Mesenchymal stem cell (in vitro differentiated cells and primary cell): Measurements from ENCODE around the gene FRMD4A.

Experiments
- DNase-seq: peaks from one replicate; pipeline ENCODE4 v3.0.0-alpha.2; 2013
- H2AFZ ChIP-seq: one replicate; pipeline ENCODE4 v1.6.1; 2013; ENCODE audit warnings: low read depth, mild to moderate bottlenecking, control low read depth, inconsistent platforms, low read length, moderate library complexity
- H2AK5ac ChIP-seq: 2 replicates; pipeline ENCODE4 v1.6.1; 2013; ENCODE audit warnings: low read length, moderate library complexity, mild to moderate bottlenecking, inconsistent platforms; ENCODE audit not compliant: severe bottlenecking
- H2BK120ac ChIP-seq: one replicate; pipeline ENCODE4 v1.6.1; 2013; ENCODE audit warnings: low read depth, mild to moderate bottlenecking, inconsistent platforms, low read length, moderate library complexity
- H2BK12ac ChIP-seq, 2 experiments: one replicate each; pipeline ENCODE4 v1.6.1; 2013; ENCODE audit warnings: inconsistent platforms in 2 of 2, low read length in 2 of 2, mild to moderate bottlenecking in 2 of 2, moderate library complexity in 2 of 2, control low read depth in 1 of 2
- H2BK15ac ChIP-seq: one replicate; pipeline ENCODE4 v1.6.1; 2013; ENCODE audit warnings: mild to moderate bottlenecking, low read depth, inconsistent platforms; ENCODE audit not compliant: poor library complexity, severe bottlenecking
- H2BK5ac ChIP-seq: 2 replicates; pipeline ENCODE4 v1.6.1; 2013; ENCODE audit warnings: low read depth, mild to moderate bottlenecking, low read length, control low read depth, inconsistent platforms; ENCODE audit not compliant: poor library complexity, severe bottlenecking
- H3K14ac ChIP-seq, 2 experiments: one replicate each; pipeline ENCODE4 v1.6.1; 2013; ENCODE audit warnings: inconsistent platforms in 2 of 2, low read length in 2 of 2, control low read depth in 1 of 2, mild to moderate bottlenecking in 1 of 2, moderate library complexity in 1 of 2
- H3K18ac ChIP-seq, 2 experiments: one replicate each; pipeline ENCODE4 v1.6.1; 2013; ENCODE audit warnings: inconsistent platforms in 2 of 2, low read length in 2 of 2, control low read depth in 1 of 2, low read depth in 1 of 2, mild to moderate bottlenecking in 1 of 2
- H3K23ac ChIP-seq, 2 experiments: one replicate each; pipeline ENCODE4 v1.6.1; 2013; ENCODE audit warnings: inconsistent platforms in 2 of 2, low read length in 2 of 2, mild to moderate bottlenecking in 2 of 2, moderate library complexity in 2 of 2, control low read depth in 1 of 2
- H3K27ac ChIP-seq: 2 replicates; pipeline ENCODE4 v1.5.1; 2013; ENCODE audit warnings: mild to moderate bottlenecking, moderate library complexity, low read length, control low read depth, inconsistent platforms; ENCODE audit not compliant: poor library complexity, severe bottlenecking
- H3K27me3 ChIP-seq, 2 experiments: 2 replicates each; pipeline versions ENCODE4 v1.6.1 to v1.7.0; 2013; ENCODE audit warnings: low read length in 2 of 2, mild to moderate bottlenecking in 2 of 2, moderate library complexity in 2 of 2, control low read depth in 1 of 2, inconsistent platforms in 1 of 2; ENCODE audit not compliant: control insufficient read depth in 1 of 2, insufficient read depth in 1 of 2
- H3K36me3 ChIP-seq, 2 experiments: 2 replicates each; pipeline versions ENCODE4 v1.6.1 to v1.7.0; 2013; ENCODE audit warnings: low read length in 2 of 2, control low read depth in 1 of 2, inconsistent platforms in 1 of 2, low read depth in 1 of 2, mild to moderate bottlenecking in 1 of 2; ENCODE audit not compliant: insufficient read depth in 2 of 2, control insufficient read depth in 1 of 2
- H3K4ac ChIP-seq, 2 experiments: one replicate each; pipeline ENCODE4 v1.6.1; 2013; ENCODE audit warnings: inconsistent platforms in 2 of 2, low read length in 2 of 2, mild to moderate bottlenecking in 2 of 2, moderate library complexity in 2 of 2, control low read depth in 1 of 2, low read depth in 1 of 2
- H3K4me1 ChIP-seq: 2 replicates; pipeline ENCODE4 v1.6.1; 2013; ENCODE audit warnings: low read depth, low read length, control low read depth; ENCODE audit not compliant: control insufficient read depth, insufficient read depth
- H3K4me2 ChIP-seq: 2 replicates; pipeline ENCODE4 v1.6.1; 2013; ENCODE audit warnings: low read length, mild to moderate bottlenecking, inconsistent platforms; ENCODE audit not compliant: poor library complexity, severe bottlenecking
- H3K4me3 ChIP-seq, 2 experiments: 2 replicates each; pipeline versions ENCODE4 v1.5.1 to v1.7.0; 2013; ENCODE audit warnings: low read length in 2 of 2, mild to moderate bottlenecking in 2 of 2, control low read depth in 1 of 2, low read depth in 1 of 2; ENCODE audit not compliant: insufficient read depth in 1 of 2
- H3K79me1 ChIP-seq: replicated peaks from 2 replicates; pipeline ENCODE4 v1.6.1; 2013; ENCODE audit warnings: mild to moderate bottlenecking, control low read depth, low read length, inconsistent platforms; ENCODE audit not compliant: poor library complexity, severe bottlenecking
- H3K9ac ChIP-seq: 2 replicates; pipeline ENCODE4 v1.7.0; 2013; ENCODE audit warnings: mild to moderate bottlenecking, low read length, moderate library complexity
- H3K9me3 ChIP-seq: 2 replicates; pipeline ENCODE4 v1.7.0; 2013; ENCODE audit warnings: mild to moderate bottlenecking, low read length; ENCODE audit not compliant: control insufficient read depth
- H4K8ac ChIP-seq: one replicate; pipeline ENCODE4 v1.6.1; 2013; ENCODE audit warnings: inconsistent platforms, mild to moderate bottlenecking, low read length, moderate library complexity
- H4K91ac ChIP-seq: one replicate; pipeline ENCODE4 v1.6.1; 2013; ENCODE audit warnings: mild to moderate bottlenecking, low read length, inconsistent platforms
- whole genome bisulfite sequencing: methylation state at CpG from one replicate; pipeline ENCODE4 v1.1.7; 2013; ENCODE audit warnings: mixed read lengths; 5-methylcytosine and 5-hydroxymethylcytosine counted together

FRMD4A gene

DNA sequence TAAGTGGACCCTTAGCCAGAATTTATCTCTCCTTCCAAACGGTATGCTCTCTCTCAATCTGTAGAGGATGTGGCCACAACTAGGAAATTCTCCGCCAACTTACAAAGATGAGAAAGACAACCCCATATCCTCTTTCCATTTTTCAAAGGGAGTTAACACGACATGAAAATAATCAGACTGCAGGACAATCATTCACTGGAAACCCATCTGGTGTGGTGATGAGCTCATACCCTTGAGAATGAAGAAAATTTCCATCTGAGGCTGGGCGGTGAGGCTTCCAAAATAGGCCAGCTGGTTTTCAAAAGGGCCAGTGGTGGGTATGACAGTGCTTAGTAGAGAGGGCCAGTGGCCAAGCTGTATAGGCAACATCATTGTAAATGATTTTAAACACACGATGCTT is 369.6 kb downstream of the FRMD4A start:
- Histone ChIP-seq H3K9me3 (no peaks in the 10 kb centered on the region), H2AFZ (no peak overlapping the region), H3K79me1 (no peaks in the 10 kb centered on the region), H3K4me1 (peaks cover 8% of the 10 kb centered on the region), H2BK15ac (no peak overlapping the region), H2BK5ac (peak overlapping the region; percentile 19), H3K27ac (peak overlapping the region; percentile 93), H3K9ac (peak overlapping the region; percentile 28), H3K4me2 (peak overlapping the region; percentile 27), H3K4me3 (no peak overlapping the region), H2BK12ac (peak overlapping the region in 1 of 2 experiments; percentile 6), H3K18ac (no peak overlapping the region), H3K4ac (no peak overlapping the region), H3K36me3 (no peaks in the 10 kb centered on the region), H3K14ac (no peak overlapping the region), H4K8ac (peak overlapping the region; percentile 21), H3K23ac (no peak overlapping the region), H3K27me3 (no peaks in the 10 kb centered on the region), H4K91ac (no peak overlapping the region), H2AK5ac (peak overlapping the region; percentile 21), H2BK120ac (no peak overlapping the region)
- 9% methylated on average over 4 of the region's 5 CpGs for WGBS
- peak; percentile 91 for DNase-seq

DNA sequence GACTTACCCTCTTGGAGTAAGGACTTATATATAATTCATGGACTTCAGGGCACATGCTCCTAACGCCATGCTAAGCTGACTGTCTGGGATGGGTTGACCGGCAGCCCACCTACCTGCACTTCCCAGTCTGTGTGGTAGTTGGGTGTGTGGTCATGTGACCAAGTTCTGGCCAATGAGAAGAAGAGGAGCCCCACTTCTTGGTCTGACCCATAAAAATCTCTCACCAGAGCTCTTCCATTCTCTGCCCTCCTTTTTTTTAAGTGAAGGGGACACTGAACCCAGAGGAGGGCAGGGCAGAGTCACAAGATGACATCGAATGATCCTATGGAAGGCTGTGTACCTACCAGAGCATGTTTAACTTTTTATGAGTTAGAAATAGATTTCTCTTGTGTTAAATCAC is 370.1 kb downstream of the FRMD4A start:
- Histone ChIP-seq H3K14ac (no peak overlapping the region), H3K79me1 (no peaks in the 10 kb centered on the region), H3K27ac (peak overlapping the region; percentile 93), H3K4ac (no peak overlapping the region), H3K18ac (peak overlapping the region in 1 of 2 experiments; percentile 52), H3K4me2 (no peak overlapping the region), H2AFZ (no peak overlapping the region), H2BK12ac (peak overlapping the region in 1 of 2 experiments; percentile 69), H2AK5ac (peak overlapping the region; percentile 42), H3K9ac (peak overlapping the region; percentile 28), H3K4me3 (no peak overlapping the region), H4K91ac (peak overlapping the region; percentile 43), H2BK120ac (peak overlapping the region; percentile 2), H3K9me3 (no peaks in the 10 kb centered on the region), H3K23ac (no peak overlapping the region), H3K4me1 (peaks cover 8% of the 10 kb centered on the region), H2BK15ac (peak overlapping the region; percentile 54), H3K27me3 (no peaks in the 10 kb centered on the region), H4K8ac (peak overlapping the region; percentile 85), H3K36me3 (no peaks in the 10 kb centered on the region), H2BK5ac (peak overlapping the region; percentile 97)
- 88% methylated on average over 2 of the region's 3 CpGs for WGBS
- DNase-seq = no peak

DNA sequence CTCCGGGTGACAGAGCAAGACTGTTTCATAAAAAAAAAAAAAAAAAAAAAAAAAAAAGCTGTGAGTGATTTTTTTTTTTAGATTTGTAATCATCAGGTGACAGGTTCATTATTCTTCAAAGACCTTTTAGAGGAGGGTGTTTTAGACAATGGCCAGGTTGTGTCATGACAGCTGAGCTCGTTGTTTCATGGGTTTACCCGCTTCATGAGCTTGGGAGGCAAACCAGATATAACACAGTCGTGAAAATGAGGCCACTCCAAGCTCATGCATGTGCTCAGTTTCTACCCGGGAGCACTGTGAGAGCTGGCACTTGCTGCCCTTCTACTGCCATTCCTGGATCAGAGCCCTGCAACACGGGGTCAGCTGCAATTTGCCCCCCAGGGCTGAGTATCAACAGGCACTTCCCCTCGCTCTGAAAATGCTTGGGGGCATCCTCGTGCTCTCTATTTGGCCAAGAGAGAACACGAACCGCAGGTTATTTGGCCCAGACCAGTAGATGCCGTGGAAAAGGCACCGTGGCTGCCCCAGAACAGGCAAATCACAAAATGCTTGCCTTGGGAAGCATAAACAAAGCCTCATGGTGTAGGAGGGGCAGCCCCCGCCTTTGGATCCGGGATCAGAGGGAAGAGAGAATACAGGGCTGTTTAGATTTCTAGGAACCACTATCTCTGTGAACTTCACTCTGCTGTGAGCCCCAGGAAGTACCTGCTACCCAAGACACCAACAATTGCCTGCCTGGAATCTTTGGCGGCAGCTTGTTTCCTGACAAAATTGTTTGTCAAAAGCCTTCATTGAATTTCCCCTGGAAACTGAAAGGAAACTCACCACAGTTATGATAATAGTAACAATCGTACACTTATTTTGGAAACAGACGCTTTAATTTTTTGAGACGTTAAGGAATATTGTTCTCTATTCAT is 371.0 kb downstream of the FRMD4A start:
- Histone ChIP-seq H3K36me3 (no peaks in the 10 kb centered on the region), H3K27me3 (no peaks in the 10 kb centered on the region), H3K27ac (peak overlapping the region; percentile 93), H3K9ac (peak overlapping the region; percentile 28), H3K23ac (no peak overlapping the region), H3K4me1 (peaks cover 8% of the 10 kb centered on the region), H3K4ac (peak overlapping the region; percentile 15 to 50), H3K4me2 (no peak overlapping the region), H3K18ac (peak overlapping the region in 1 of 2 experiments; percentile 82), H3K14ac (peak overlapping the region in 1 of 2 experiments; percentile 87), H4K8ac (no peak overlapping the region), H2BK12ac (peak overlapping the region; percentile 29 to 77), H2AK5ac (peak overlapping the region; percentile 95), H2BK15ac (no peak overlapping the region), H2BK120ac (no peak overlapping the region), H3K4me3 (peak overlapping the region in 1 of 2 experiments; percentile 26), H3K9me3 (no peaks in the 10 kb centered on the region), H4K91ac (peak overlapping the region; percentile 70), H3K79me1 (no peaks in the 10 kb centered on the region), H2BK5ac (peak overlapping the region; percentile 88), H2AFZ (no peak overlapping the region)
- no peak for DNase-seq
- WGBS = 75% methylated on average over 18 of the region's 18 CpGs

DNA sequence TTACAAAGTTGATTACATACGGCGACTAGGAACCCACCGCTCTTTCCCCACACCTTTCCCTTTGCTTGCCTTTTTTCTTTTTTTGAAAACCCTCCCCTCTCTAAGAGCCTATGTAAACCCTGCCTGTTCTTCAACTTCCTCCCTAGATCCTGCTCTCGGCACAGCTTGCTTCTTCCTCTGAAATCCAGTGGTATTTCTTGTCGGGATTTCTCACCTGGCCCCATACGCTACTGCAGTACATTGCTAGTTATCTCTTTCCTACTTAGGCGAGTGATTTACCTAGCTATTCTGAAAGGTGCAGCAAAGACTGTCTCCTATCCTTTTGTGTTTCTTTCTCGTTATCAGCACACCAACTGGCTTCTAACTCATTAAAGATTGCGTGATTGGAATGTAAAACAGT is 372.9 kb downstream of the FRMD4A start:
- Histone ChIP-seq H3K23ac (no peak overlapping the region), H3K36me3 (no peaks in the 10 kb centered on the region), H2BK12ac (no peak overlapping the region), H3K27me3 (no peaks in the 10 kb centered on the region), H3K4me1 (peaks cover 8% of the 10 kb centered on the region), H2BK120ac (no peak overlapping the region), H3K9ac (no peak overlapping the region), H3K4me2 (no peak overlapping the region), H4K91ac (no peak overlapping the region), H4K8ac (no peak overlapping the region), H3K27ac (no peak overlapping the region), H3K4me3 (no peak overlapping the region), H3K79me1 (no peaks in the 10 kb centered on the region), H3K9me3 (no peaks in the 10 kb centered on the region), H3K14ac (no peak overlapping the region), H2AK5ac (peak overlapping the region; percentile 89), H3K4ac (no peak overlapping the region), H2AFZ (no peak overlapping the region), H2BK15ac (no peak overlapping the region), H3K18ac (no peak overlapping the region), H2BK5ac (no peak overlapping the region)
- DNase-seq = no peak
- WGBS = 82% methylated on average over 9 of the region's 9 CpGs
